GM18519 (cell line): ENCODE results near the gene RASSF5.

Experiments
- ATAC-seq: cut with Tn5 transposase; IDR thresholded peaks from one replicate; pipeline ENCODE4 v1.9.1; 2021; ENCODE audit warnings: mild to moderate bottlenecking, moderate library complexity; ENCODE audit not compliant: unreplicated experiment, low FRiP score

Gene RASSF5, protein sequence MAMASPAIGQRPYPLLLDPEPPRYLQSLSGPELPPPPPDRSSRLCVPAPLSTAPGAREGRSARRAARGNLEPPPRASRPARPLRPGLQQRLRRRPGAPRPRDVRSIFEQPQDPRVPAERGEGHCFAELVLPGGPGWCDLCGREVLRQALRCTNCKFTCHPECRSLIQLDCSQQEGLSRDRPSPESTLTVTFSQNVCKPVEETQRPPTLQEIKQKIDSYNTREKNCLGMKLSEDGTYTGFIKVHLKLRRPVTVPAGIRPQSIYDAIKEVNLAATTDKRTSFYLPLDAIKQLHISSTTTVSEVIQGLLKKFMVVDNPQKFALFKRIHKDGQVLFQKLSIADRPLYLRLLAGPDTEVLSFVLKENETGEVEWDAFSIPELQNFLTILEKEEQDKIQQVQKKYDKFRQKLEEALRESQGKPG

DNA sequence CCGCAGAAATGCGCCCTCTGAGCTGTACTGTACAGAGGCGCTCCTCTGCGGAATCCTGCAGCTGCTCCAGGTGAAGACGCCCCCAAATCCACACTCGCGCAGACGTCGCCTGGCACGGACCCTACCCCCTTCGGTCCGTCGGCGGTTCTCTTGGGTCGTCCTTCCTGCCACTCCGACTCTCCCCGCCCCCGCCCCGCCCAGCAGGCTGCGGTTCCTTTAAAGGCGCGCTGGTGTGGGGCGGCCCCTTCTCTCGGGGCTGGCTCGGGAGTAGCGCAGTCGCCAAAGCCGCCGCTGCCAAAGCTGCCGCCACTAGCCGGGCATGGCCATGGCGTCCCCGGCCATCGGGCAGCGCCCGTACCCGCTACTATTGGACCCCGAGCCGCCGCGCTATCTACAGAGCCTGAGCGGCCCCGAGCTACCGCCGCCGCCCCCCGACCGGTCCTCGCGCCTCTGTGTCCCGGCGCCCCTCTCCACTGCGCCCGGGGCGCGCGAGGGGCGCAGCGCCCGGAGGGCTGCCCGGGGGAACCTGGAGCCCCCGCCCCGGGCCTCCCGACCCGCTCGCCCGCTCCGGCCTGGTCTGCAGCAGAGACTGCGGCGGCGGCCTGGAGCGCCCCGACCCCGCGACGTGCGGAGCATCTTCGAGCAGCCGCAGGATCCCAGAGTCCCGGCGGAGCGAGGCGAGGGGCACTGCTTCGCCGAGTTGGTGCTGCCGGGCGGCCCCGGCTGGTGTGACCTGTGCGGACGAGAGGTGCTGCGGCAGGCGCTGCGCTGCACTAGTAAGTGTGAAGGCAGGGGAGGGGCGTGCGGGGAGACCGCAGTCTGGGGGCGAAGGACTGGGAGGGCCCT, at the start of gene RASSF5:
TSS of gene RASSF5 (plus strand) at position 248 of the 846 bp plus-strand sequence. CDS start at position 320, 72 bp downstream.
- no peak for ATAC-seq

DNA sequence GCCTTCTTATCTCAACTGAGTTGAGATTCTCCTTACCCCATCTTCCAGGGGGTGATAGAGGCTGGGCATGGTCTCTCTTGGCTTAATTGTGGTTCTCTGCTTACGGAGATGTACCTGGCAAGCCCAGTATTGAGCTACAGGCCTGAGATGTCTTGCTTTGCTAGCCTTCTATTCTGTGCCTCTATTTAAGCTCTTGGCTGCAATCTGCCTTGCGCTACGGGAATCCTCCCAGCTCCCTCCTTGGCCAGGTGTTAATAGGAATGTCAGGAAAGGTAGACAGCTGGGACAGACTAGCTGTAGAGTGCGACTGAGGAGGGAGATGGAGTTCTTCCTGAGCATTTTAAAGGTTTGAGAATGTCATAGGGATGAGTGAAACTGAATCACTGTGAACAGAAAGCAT, 47.6 kb upstream of the RASSF5 start:
- no peak for ATAC-seq

DNA sequence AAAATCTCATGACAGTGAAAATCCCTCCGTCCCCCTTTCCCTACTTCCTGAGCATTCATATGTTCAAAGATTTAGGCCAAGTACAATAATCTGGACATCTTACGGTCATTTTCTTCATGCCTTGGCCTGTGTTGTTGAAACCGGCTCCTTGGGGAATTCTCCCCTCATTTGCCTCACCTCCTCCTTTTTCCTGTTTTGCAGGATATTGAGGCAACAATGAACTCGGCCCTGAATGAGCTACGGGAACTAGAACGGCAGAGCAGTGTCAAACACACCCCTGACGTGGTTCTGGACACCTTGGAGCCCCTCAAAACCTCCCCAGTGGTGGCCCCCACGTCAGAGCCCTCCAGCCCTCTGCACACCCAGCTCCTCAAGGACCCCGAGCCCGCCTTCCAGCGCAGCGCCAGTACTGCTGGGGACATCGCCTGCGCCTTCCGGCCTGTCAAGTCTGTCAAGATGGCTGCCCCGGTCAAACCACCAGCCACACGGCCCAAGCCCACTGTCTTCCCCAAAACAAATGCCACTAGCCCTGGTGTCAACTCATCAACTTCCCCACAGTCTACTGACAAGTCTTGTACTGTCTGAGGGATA, 46.4 kb upstream of the RASSF5 start:
- no peak for ATAC-seq

DNA sequence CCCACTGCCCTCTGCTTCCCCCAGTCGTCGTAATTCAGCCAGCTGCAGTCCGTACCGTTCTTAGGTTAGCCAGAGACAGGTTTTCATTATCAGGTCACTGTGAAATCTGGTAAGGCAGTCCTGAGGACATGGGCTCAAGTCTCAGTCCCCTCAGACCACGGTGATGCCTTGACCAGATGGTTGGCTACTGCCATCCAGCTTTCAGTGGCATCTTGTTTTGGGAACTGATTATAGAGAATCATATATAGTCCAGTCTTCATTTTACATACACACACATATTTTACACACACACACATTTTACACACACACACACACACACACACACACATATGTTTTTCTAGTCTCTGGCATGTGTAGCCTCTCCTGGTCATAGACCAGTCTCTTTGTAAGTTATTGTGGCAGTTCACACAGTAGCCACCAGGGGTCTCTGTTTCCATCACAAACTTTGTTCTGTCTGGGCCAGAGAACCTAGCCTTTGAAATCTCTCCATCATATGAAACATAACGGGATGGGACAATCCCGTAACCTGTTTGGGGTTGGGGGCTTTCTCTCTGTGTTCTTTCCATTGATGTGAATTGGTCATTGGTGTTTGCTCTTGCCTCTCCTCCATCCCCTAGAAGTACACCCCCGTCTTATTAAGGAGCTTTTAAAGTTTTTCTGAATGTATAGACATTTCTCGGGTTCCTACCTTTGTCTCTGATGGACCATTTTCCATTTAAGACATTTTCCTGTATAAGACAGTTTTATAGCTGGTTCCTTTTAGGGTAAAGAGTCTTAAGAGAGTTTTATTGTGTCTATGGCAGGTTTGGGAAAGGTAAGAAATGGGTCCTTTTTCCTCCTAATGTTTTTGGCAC, 45.5 kb upstream of the RASSF5 start:
- ATAC-seq = no peak

DNA sequence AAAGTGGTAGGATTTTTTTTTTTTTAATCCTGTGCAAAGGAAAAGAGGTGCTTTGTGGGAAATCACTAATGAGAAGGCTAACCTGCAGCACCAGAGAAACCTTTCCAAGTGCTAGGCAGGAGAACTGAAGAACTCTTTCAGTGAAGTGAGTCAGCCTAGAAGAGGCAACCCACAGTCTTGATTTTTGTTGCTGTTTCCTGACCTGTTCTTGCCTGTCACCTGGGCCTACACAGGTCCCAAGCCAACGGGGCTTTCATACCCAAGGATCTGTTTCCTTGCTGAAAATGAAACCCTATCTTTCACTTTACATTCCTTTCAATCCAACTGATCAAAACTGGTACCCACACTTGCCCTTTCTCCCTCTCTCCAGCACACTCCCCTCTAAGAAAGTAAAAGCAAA, 44.2 kb upstream of the RASSF5 start:
- ATAC-seq = no peak

DNA sequence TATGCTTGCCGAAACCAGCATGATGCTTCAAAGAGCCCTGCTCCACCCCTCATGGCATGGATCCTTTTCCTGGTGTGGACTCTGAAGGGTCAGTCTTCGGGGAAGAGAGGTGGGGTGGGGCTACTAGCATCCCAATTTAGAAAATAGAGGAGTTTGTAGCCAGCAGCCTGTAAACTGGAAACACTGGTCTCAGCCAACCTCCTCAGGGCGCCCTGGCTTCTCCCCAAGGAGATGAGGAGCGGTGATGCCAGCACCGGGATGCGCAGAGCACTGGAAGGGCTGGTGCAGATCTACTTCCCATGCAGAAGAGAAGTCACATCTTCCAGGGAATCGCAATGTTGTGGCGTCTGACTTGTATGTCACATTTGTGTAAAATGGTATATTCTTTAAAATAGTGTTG, 43.4 kb upstream of the RASSF5 start:
- ATAC-seq = no peak

DNA sequence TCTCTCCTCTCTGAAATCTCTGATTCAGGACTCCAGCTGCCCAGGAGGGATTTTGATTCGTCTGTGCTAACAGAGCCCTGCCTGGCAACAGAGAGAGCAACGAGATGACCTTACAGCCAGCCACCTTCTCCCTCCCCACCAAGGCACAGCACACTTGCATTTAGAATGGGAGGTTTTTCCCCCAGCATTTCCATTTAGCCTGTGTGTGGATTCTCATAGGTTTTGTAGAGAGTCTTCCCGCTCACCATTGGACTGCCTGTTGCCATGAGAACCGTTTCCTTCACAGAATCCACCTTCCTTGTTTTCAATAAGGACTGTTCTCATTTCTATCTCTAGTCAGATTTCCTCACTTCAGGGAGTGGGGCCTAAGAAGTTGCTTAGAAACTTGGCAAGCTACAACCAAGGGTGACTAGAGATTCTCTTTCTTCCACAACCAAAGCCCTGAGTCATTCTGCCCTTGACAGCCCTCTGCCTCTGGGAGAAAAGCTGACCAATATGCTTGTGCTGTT, 42.8 kb upstream of the RASSF5 start:
- no peak for ATAC-seq

DNA sequence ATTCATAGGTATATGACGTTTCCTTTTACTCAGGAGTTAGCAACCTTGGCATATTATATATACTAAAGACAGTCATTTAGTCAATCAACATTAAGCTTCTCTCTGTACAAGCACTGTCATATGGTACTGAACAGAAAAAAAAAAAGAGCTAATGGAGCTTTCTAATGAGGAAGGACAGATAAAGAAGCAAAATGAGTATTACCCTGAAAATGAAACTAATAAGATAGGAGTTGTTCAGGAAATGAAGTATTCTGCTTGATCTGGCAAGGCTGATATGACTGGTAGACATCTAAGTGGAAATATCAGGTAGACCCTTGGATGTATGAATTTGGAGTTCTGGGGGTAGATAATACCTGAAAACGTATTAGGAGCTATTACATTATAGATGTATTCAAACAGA, 41.4 kb upstream of the RASSF5 start:
- peak; percentile 35 for ATAC-seq

DNA sequence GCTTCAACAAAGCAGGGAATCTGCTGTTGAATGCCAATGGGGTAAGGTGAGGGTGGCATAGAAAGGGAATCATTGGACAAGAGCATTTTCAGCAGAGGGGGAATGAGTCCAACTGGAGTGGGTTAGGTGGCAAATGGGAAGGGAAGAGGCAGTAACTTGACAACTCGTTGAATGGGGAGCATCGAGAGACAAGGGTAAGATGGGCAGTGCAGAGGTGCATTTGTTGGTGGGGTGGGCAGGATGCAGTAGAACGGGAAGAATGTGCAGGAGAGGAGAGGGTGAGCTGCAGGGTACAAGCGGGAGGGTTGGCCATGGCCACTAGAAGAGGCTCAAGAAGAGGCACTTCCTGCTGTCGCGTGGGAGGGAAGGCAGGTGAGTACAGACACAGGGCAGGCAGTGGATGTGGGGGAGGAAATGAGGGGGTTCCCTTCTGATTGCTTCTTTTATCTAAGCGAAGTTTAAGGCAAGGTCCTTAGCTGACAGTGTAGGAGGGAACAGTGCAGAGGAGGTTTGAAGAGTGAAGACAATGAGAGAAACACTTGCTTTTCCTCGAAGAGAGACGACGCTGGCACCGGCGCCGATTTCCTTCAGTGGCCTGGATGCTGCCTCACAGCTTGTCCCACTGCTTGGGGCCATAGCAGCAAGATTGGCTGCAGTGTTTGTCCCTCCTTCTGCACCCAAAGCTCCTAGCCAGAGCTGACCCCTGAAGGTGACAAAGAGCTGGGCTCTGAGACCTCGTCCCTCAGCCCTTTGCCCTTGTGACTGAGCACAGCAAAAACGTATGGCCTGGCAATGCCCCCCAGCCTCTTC, 40.3 kb upstream of the RASSF5 start:
- no peak for ATAC-seq

DNA sequence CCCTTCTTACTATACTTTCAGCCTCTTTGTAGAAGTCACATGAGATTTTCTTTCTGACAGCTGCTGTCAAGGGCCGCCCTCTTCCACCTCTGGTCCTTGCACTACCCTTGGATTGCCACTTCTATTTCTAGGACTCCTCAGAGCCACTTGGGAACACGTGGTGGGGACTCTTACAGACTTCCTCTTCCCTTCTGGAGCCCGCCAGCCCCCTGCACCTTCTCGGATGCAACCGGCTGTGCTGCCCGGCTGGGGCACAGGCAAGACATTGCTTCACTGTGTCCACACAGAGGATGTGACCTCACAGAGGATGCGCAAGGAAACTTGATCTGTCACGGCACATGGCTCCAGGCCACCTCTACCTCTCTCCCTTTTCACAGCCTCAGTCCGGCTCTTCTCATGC, 39.4 kb upstream of the RASSF5 start:
- no peak for ATAC-seq

DNA sequence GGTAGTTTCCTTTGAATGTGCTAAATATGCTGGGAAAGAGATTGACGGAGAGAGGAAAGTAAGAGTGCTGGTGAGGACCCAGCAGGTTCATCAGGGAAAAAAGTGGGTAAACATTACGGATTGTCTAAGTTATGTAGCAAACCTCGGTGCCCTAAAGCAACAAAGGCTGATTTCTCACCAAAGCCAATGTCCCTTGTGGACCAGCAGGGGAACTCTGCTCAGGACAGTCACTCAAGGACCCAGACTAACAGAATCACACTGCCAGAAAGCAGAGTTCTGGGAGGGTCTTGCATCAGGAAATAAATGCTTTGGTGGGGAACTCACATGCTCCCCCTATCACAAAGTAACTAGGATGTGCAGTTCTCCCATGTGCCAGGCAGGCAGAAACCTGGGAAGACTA, 38.8 kb upstream of the RASSF5 start:
- ATAC-seq = no peak

DNA sequence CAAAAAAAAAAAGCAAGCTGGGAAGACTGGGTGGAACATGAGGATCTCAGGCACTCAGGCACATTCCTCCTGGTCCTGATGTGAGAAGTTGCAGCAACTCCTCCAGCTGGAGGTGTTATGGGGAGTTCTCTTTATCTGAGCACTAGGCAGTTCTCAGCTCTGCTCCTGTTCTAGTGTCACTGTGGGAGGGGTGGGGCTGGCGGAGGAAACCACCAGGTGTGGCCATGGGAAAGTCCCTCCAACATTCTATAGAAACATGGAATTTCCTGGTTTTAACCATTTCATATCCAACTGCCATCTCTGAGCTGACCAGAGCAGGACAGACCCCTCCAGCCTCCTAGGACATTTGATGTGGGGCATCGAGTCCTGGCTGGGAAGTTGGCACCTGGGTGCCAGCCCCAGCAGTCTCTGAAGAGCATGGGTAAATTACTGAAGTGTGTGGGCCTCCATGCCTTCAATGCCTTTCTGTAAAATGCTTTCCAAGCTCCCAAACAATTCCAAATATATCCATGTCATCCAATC, 37.9 kb upstream of the RASSF5 start:
- ATAC-seq = no peak

DNA sequence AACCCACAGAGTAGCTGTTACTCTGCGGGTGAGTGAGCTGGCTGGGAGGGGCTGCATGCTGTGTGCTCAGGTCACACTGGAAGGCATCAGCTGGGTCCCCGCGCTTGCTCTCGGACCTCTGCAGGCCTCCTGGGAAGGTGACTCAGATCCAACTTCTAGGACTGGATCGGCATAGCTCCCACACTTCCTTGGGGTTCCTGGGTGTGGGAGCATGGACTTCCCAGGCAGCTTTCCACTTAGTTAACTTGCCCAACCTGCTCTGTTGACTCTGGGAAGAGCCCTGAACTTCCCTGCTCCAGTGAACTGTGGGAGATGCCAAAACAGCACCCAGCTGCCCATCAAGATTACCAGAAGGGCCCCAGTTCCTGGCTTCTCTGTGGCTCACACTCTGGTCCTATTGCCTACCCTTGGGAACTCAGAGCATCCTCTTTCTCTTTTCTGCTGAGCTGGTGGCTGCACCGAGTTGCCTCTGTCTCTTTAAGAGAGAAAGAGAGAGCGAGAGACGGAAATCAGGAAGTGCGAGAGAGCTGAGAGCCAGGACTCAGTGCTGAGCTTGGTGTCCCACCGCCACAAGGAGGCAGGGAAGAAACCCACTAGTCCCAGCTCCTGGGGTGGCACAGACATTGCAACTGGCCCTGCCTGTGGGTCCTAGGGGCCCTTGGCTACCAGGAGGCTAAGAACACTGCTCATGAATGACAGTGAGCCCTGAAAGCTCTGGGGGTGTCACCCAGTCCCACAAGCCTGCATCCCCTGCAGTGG, 37.2 kb upstream of the RASSF5 start, which contains the start of gene IKBKE:
TSS of gene IKBKE (plus strand) at position 544 of the 759 bp plus-strand sequence. CDS start 2,752 bp downstream, outside the sequence.
- ATAC-seq = peak; percentile 44

DNA sequence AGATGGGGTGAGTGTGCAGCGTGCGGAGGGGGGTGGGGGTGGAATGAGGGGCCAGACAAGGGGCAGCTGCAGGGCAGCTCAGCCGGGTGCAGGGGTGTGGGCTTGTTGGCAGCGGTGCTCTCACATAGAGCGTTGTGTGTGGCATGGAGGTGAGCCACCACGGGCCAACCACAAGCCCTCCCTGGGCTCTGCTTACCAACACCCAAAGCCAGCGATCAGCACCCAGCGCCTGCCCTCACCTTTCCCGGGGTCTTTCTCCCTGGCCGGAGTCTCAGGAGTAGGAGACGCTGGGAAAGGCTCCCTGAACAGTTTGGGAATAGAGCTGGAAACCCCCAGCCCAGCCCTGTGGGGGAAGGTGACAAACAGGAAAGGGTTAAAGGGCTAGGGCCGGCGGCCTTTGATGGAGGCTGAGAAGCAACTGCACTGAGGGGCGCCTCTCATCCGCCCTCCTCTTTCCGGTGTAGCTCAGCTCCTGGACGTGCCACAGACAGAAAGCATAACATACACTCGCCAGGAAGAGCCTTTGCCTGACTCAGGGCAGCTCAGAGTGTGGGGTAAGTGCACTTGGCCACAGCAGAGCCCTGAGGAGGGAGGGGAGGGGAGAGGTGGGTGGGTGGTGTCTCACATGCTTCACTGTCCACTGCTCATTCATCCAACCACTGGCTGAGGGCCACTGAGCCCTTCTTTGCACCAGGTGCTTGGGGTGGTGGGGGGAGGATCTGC, 36.5 kb upstream of the RASSF5 start:
- ATAC-seq = no peak

DNA sequence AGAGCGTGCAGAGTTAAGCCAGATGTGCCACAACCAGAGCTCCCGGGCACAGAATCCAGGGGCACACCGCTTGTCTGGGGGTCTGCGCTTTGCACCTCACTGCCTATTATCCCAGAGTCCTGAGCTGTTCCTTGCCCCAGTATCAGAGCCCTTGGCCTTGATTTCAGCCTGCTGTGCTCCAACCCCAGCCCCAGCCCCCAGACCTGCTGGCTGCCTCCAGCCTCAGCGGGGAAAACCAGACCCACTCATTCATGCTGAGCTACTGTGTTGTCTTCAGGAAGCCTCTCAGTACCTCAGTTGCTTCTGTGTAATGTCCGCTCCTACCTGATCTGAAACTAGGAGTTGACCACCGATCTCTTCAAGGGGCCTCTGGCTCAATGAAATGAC, 35.9 kb upstream of the RASSF5 start:
- no peak for ATAC-seq

DNA sequence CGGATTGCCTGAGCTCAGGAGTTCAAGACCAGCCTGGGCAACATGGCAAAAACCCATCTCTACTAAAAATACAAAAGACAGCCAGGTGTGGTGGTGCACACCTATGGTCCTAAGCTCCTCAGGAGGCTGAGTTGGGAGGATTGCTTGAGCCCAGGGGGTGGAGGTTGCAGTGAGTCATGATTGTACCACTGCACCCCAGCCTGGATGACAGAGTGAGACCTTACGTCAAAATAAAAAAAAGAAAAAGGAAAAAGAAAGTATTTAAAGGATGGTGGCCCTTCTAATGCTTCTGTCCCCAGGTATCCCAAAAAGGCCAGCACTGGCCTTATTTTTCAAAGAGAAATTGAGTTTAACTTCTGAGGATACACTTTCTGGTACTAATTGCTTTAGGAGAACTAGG, 35.3 kb upstream of the RASSF5 start:
- no peak for ATAC-seq

DNA sequence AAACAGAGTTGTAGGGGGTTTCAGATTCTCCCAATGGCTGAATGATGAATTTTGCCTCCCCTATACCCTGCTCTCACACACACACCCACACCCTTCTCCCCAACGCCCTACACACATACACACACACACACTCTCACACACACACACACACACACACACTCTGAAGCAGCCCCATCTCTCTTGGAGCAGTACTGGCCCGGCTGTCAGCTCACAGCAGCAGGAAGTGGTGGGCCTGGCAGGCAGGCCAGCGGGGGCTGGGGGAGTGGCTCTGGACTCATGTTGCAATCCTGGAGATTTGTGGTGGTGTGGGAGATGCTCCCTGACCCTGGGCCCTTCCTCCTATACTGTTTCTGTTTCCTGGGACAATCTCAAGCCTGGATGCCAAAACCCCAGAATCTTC, 34.9 kb upstream of the RASSF5 start:
- no peak for ATAC-seq

DNA sequence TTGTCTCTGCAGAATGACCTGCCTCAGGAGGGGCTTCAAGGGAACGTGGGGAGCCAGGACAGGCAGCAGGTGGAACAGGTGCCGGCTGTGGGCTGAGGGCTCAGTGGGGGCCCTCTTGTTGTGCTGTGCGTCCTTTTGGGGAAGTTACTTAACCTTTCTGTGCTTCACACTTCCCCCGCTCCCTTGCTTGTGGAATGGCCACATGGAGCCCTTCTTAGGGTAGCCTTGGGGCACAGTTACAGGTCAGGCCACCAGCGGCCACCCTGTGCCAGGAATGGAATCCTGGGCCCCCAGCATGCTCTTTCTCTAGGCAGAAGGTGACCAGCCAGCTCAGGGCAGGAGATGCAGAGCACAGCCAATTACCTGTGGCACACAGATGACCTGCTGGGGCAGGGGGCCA, 34.4 kb upstream of the RASSF5 start:
- no peak for ATAC-seq
